GM18858 (cell line): ENCODE data around the gene C2orf76.
"Not testable (repeated sequence)": the region's sequence is repeated elsewhere in the genome, so short reads cannot be mapped to it uniquely, and the experiment has no call there.

Experiments used
- ATAC-seq: cut with Tn5 transposase; IDR thresholded peaks from one replicate; pipeline ENCODE4 v1.9.1; 2021; ENCODE audit not compliant: unreplicated experiment

The C2orf76 gene

DNA sequence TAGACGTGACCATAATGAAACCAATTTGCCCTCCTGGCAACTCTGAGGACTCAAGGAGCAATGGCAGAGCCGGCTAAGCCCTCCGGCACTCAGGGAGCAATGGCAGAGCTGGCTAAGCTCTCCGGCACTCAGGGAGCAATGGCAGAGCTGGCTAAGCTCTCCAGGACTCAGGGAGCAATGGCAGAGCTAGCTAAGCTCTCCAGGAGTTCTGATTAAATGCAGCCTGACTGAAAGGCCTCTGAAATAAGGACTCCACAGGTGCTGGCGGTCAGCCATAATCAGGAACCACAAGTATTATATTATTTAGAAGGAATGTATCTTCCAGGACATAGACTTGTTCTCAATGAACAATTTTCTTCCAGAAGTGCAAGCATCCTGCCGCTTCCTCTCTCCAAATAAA, 65.2 kb downstream of the C2orf76 start:
- no peak for ATAC-seq

GRCh38 chr2:119295688-119296375, 70.8 kb downstream of the C2orf76 start:
- no peak for ATAC-seq

GRCh38 chr2:119294671-119295070, 72.0 kb downstream of the C2orf76 start:
- ATAC-seq: no peak

- no peak for ATAC-seq
Measured at GRCh38 chr2:119293900-119294299, 72.7 kb downstream of the C2orf76 start.

DNA sequence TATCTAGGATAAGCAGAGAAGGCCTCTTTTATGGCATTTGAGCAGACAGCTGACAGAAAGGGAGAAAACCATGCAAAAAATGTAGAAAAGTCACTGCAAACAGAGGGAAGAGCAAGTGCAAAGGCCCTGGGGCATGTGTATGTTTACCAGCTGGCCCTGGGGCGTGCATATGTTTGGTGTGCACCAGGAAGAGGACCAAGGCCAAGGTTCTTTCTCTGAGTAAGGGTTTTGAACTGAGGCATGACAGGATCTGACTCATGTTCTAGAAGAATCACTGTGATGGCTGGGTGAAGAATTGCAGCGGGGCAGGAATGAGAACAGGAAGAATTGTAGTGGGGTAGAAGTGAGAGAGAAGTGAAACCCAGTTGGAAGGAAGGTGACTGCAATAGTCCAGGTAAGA, 73.4 kb downstream of the C2orf76 start:
- ATAC-seq: no peak

- no peak for ATAC-seq
Measured at GRCh38 chr2:119292226-119292625, 74.4 kb downstream of the C2orf76 start.

DNA sequence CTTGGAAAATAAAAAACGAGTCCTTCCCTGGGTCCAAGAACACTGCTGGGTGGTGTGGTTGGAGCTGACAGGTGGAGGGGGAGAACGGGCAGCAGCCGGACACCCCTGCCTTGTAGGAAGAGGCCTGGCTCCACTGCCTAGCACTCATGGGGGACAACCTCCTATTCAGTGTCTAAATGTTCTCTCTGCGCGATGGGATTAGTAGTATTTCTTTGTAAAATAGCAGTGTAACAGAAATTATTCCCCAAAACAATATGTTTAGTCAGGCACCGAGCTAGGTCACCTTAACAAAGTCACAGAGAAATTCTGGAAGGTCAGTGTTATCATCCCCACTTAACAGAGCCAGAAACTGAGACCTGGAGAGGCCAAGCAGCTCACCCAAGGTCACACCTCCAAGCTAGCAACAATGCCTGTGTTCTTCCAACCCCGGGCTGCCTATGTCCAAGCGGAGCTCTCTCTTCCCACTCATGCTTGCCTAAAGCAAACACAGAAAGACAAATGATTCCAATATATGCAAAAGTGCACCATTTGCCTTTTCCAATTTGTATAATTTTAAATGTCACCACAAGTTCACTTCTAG, 75.0 kb downstream of the C2orf76 start:
- no peak for ATAC-seq

GRCh38 chr2:119290859-119291587, 75.6 kb downstream of the C2orf76 start:
- ATAC-seq: peak; percentile 86

GRCh38 chr2:119289642-119290041, 77.0 kb downstream of the C2orf76 start:
- ATAC-seq: no peak

DNA sequence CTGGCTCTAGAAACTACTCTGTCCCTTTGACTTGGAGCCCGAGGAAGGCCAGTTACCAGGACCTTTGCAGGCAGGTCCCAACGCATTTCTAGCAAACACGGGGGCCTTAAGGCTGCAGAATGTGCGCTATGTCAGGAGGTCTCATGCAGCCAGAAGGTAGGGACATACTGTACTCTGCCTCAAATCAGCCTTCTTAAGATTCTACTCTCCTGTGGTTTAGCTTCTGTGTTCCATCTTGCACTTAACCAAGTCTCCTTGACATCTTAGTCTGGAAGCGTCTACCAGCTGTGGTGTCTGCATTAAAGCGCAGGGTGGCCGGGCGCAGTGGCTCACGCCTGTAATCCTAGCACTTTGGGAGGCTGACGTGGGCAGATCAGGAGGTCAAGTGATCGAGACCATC, 77.5 kb downstream of the C2orf76 start:
- no peak for ATAC-seq

DNA sequence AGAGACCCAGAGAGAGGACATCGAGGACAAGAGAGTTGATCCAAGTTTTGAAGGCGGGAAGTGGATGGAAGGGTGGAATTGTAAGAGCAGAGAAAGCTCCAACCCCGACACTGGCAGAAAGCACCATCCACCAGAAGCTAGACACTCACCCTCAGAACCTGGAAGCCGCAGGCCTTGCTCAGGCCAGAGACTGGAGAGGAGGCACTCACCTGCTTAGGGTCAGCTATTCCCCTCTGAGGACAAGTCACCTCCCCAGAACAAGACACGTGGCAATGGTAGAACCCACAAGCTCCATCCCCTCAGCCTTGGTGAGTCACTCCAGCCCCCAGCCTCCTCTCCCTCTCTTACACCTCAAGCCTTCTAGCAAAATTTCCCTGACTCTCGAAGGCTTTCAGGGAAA, 78.1 kb downstream of the C2orf76 start:
- no peak for ATAC-seq

DNA sequence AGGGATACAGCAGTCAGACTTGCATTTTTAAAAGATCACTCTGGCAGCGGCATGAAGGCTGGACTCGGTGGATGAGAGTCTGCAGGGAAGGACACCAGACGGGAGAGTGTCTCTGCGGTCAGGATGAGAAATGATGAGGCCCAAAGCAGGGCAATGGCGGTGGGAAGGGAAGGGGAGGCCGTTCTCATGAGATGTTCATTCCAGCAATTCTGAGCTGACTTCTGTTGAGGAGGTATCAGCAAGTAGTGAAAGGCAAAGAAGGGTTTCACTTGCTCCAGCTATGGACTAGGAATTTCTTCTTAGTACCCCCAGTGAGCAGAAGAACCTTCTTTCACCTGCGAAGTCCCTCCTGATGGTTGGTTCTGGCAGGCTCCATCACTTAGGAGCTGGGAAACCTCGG, 80.0 kb downstream of the C2orf76 start:
- no peak for ATAC-seq

DNA sequence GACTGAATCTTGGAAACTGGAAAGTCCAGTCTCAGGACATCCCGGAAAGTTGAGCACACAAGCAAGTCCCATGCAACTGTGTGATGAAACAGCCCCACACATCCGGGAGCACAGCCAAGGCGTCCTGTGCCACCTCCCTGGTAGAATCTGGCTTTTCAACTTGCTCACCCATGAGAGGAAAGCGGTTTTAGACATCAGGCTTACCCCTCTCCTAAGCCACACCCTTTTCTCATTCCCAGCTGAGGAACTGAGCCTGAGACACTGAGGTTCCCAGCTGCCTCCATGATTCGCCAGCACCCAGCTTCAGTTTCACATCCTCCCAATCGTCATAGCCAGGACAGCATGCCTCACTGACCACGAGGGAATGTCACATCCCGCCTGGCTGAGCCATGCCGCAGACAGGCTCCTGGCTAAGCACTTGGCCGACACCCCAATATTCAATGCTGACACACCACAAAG, 82.7 kb downstream of the C2orf76 start:
- no peak for ATAC-seq

GRCh38 chr2:119282996-119283511, 83.6 kb downstream of the C2orf76 start:
- no peak for ATAC-seq

DNA sequence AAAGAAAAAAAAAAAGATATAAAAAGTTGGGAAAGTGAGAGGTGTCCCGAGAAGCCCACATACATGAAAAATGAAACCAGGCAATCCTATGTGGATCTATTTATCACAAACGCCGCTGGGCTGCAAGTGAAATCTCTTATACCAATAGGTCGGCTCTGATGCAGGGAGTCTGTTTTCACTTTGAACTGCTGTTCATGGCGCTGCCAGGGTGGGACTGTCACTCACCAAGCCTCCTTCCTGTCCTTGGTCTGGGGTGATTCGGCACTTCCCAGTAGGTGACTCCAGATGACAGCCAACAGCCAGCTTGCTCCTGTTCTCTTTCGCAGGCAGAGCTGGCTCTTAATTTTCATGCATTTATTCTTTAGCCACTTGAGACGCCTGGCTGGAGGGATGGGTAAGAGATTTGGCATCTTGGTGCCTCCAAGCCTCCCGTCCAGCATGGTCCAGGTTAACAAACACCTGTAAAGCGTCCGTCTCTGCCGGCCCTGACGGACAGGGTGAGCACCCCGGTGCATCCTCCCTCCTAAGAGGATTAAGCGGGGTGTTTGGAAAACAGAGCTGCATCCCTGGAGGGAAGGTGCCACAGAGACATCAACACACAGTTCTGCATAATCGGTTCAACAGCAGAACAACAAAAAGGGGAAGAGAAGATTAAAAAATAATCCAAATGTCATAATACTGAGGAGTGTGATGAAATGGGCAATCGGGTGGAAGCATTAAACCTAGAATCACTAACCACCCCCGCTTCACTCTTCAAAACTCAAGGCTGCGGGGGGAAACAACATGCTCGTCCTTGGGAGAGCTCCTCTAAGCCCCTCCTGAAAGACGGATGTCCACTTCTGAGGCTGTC, 84.3 kb downstream of the C2orf76 start:
- ATAC-seq: no peak

DNA sequence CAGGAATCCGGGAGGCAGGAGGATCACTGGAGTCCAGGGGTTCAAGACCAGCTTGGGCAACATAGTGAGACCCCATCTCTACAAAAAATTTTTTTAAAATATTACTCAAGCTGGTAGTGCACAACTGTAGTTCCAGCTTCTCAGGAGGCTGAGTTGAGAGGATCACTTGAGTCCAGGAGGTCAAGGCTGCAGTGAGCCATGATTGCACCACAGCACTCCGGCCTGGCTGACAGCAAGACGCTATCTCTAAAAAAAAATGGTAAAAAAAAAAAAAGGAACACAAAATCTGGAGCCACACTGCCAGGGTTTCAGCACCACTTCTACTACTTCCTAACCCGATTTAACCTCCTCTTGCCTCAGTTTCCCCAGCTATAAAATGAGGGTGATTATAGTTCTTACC, 86.0 kb downstream of the C2orf76 start:
- no peak for ATAC-seq

DNA sequence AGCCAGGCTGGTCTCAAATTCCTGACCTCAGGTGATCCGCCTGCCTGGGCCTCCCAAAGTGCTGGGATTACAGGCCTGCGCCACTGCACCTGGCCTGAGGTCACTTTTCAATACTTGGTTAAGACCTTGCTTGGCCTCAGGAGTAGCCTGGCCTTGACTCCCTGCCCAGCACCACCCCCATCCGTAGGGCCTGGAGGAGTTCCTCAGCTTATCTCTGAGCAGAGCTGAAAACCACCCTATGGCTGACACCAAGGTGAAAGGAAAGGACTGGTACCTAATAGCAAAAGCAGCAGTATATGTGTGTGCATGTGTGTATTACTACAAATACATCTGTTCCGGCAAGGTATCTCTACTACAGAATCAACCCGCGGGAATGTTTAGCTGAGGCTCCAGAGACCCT, 87.0 kb downstream of the C2orf76 start:
- ATAC-seq: no peak

DNA sequence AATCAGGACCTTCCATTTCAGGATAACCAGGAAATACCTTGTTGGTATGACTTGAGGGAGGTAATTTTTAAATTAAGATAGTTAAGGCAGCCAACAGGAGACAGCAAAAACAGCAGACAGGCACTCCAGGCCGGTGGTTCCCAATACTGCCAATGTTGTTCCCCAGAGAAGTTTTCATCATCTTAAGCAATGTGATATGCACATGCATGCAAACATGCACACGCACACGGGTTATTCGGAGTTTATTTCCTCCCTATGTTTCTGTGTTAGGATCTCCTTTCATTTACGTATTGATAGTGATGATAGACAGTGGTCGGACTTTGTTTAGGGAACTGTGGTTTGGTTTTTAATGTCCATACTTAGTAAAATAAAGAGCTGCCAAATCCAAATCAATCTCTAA, 87.7 kb downstream of the C2orf76 start:
- ATAC-seq: no peak

DNA sequence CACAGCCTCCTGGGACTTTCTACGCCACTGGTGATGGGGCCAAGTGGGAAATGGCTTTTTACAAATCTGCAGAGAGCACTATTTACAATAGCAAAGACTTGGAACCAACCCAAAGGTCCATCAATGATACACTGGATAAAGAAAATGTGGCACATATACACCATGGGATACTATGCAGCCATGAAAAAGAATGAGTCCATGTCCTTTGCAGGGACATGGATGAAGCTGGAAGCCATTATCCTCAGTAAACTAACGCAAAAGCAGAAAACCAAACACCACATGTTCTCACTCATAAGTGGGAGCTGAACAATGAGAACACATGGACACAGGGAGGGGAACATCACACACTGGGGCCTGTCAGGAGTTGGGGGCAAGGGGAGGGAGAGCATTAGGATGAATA, 88.2 kb downstream of the C2orf76 start:
- not testable (repeated sequence) for ATAC-seq

DNA sequence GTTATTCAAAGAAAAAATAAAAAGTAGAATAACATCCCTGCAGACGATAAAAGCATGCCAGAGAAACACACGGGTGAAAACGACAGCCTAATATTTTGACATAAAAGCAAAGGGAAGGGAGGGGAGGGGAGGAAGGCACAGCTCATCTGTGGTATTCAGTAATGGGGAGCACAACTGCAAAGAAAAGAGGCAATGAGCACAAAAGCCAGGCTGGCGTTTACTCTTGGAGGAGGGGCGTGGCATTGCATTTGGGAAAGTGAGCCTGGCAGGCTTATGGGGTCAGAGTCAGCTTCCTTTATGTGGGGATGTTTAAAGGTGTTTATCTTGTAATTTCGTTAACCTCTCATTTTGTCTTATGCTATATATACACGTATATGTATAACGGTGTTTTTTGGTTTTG, 89.8 kb downstream of the C2orf76 start:
- ATAC-seq: no peak

- ATAC-seq: no peak
Measured at GRCh38 chr2:119267604-119268003, 99.0 kb downstream of the C2orf76 start.
